Neural cell (in vitro differentiated cells): ENCODE data around the gene GAGE10. TPM values are rescaled to one million over a fixed set of nuclear protein-coding genes. Genes with fewer than 3 reads are reported as not detected.
"Not testable (repeated sequence)": the region's sequence is repeated elsewhere in the genome, so short reads cannot be mapped to it uniquely, and the experiment has no call there.

ENCODE experiments used
- H2AFZ ChIP-seq: fragments of 200-600, 300-800 bp; sonication (generic), shearing (Covaris generic); 2 replicates; pipeline ENCODE4 v1.6.0; 2014; ENCODE audit warnings: low read depth, mild to moderate bottlenecking, antibody characterized with exemption, low read length, moderate library complexity
- H3F3A ChIP-seq: fragments of 200-600 bp; shearing (Covaris generic); 2 replicates; pipeline ENCODE4 v1.6.1; 2016; ENCODE audit warnings: mild to moderate bottlenecking, moderate library complexity, mixed read lengths, antibody characterized with exemption, low read length; ENCODE audit not compliant: insufficient read depth, poor library complexity, severe bottlenecking
- H3K27ac ChIP-seq: fragments of 200-600, 300-800 bp; sonication (generic), shearing (Covaris generic); 2 replicates; pipeline ENCODE4 v1.5.1; 2014; ENCODE audit warnings: mild to moderate bottlenecking, low read length, moderate library complexity
- H3K27me3 ChIP-seq: fragments of 300-800, 200-600 bp; sonication (generic), shearing (Covaris generic); 2 replicates; pipeline ENCODE4 v1.6.0; 2014; ENCODE audit warnings: mild to moderate bottlenecking, low read depth, low read length, moderate library complexity; ENCODE audit not compliant: insufficient read depth
- H3K36me3 ChIP-seq: fragments of 300-800, 200-600 bp; sonication (generic), shearing (Covaris generic); 2 replicates; pipeline ENCODE4 v1.5.1; 2014; ENCODE audit warnings: mild to moderate bottlenecking, antibody characterized with exemption, low read length, moderate library complexity; ENCODE audit not compliant: insufficient read depth
- H3K4me2 ChIP-seq: fragments of 300-800, 200-600 bp; sonication (generic), shearing (Covaris generic); 2 replicates; pipeline ENCODE4 v1.6.0; 2014; ENCODE audit warnings: mild to moderate bottlenecking, low read length
- H3K4me3 ChIP-seq: fragments of 300-800, 200-600 bp; sonication (generic), shearing (Covaris generic); 2 replicates; pipeline ENCODE4 v1.5.1; 2014; ENCODE audit warnings: mild to moderate bottlenecking, low read length, moderate library complexity
- H3K79me2 ChIP-seq: fragments of 200-600 bp; shearing (Covaris generic); replicated peaks from 2 replicates; pipeline ENCODE4 v1.6.0; 2014; ENCODE audit warnings: mild to moderate bottlenecking, low read length, moderate library complexity; ENCODE audit not compliant: insufficient read depth
- H3K9ac ChIP-seq: fragments of 300-800, 200-600 bp; sonication (generic), shearing (Covaris generic); 2 replicates; pipeline ENCODE4 v1.6.1; 2016; ENCODE audit warnings: mild to moderate bottlenecking, low read length, mixed read lengths
- H3K9me2 ChIP-seq: fragments of 200-600 bp; shearing (Covaris generic); 2 replicates; pipeline ENCODE4 v1.6.1; 2016; ENCODE audit warnings: mild to moderate bottlenecking, low read length, mixed read lengths; ENCODE audit not compliant: insufficient read depth
- H3K9me3 ChIP-seq: fragments of 200-600, 300-800 bp; sonication (generic), shearing (Covaris generic); 2 replicates; pipeline ENCODE4 v1.6.1; 2016; ENCODE audit warnings: mild to moderate bottlenecking, mixed run types, low read length, moderate library complexity, mixed read lengths
- H4K20me1 ChIP-seq: fragments of 200-600 bp; shearing (Covaris generic); 2 replicates; pipeline ENCODE4 v1.6.1; 2016; ENCODE audit warnings: mild to moderate bottlenecking, mixed run types; ENCODE audit not compliant: insufficient read depth
- CTCF ChIP-seq: fragments of 450-650 bp; IDR thresholded peaks from 2 replicates; pipeline ENCODE4 v1.5.1; 2014; ENCODE audit warnings: antibody characterized with exemption, mild to moderate bottlenecking, moderate library complexity; ENCODE audit not compliant: poor library complexity, severe bottlenecking
- EP300 ChIP-seq: fragments of 450-650 bp; conservative IDR thresholded peaks from 2 replicates; pipeline ENCODE4 v1.6.1; 2014; ENCODE audit warnings: antibody characterized with exemption, mild to moderate bottlenecking, moderate library complexity; ENCODE audit not compliant: poor library complexity, severe bottlenecking
- EZH2 ChIP-seq: fragments of 200-600, 300-800 bp; shearing (Covaris generic), sonication (generic); IDR thresholded peaks from 2 replicates; pipeline ENCODE4 v1.6.1; 2014; ENCODE audit warnings: antibody characterized with exemption, low read length, borderline replicate concordance, mild to moderate bottlenecking; ENCODE audit not compliant: insufficient read depth, poor library complexity, severe bottlenecking
- MXI1 ChIP-seq: fragments of 450-650 bp; conservative IDR thresholded peaks from 2 replicates; pipeline ENCODE4 v1.6.1; 2014; ENCODE audit warnings: antibody characterized with exemption, mild to moderate bottlenecking; ENCODE audit not compliant: poor library complexity, severe bottlenecking
- POLR2AphosphoS5 ChIP-seq: IDR thresholded peaks from 2 replicates; pipeline ENCODE4 v1.6.1; 2012
- RAD21 ChIP-seq: fragments of 450-650 bp; conservative IDR thresholded peaks from 2 replicates; pipeline ENCODE4 v1.6.1; 2014; ENCODE audit warnings: antibody characterized with exemption, mild to moderate bottlenecking, moderate library complexity
- REST ChIP-seq: IDR thresholded peaks from 2 replicates; pipeline ENCODE4 v1.6.1; 2012; ENCODE audit warnings: borderline replicate concordance
- SMC3 ChIP-seq: fragments of 450-650 bp; conservative IDR thresholded peaks from 2 replicates; pipeline ENCODE4 v1.6.1; 2014; ENCODE audit warnings: antibody characterized with exemption, mild to moderate bottlenecking, moderate library complexity; ENCODE audit not compliant: poor library complexity
- TAF1 ChIP-seq: IDR thresholded peaks from 2 replicates; pipeline ENCODE4 v1.6.1; 2012; ENCODE audit warnings: low read depth
- polyA plus RNA-seq: library from polyadenylated mRNA; depleted of rRNA; stranded (reverse); fragments of >200 nt; gene quantifications from 2 replicates; pipeline ENCODE4 v1.2.3, GENCODE V29; 2014

The GAGE10 gene
- polyA plus RNA-seq, 1 donor from 2014 or later = not detected

GRCh38 chrX:49292400-49293362 lies 10.8 kb upstream of the GAGE10 start:
- Histone ChIP-seq H3K9me3 (no peaks in the 10 kb centered on the region), H3F3A (no peaks in the 10 kb centered on the region), H3K4me3 (no peak overlapping the region), H4K20me1 (no peaks in the 10 kb centered on the region), H3K36me3 (no peaks in the 10 kb centered on the region), H2AFZ (no peak overlapping the region), H3K27me3 (no peaks in the 10 kb centered on the region), H3K4me2 (no peak overlapping the region), H3K27ac (no peak overlapping the region), H3K9ac (no peak overlapping the region), H3K9me2 (no peaks in the 10 kb centered on the region), H3K79me2 (no peaks in the 10 kb centered on the region)
- TF ChIP-seq SMC3 = no peak
- no peak for TF ChIP-seq CTCF
- TF ChIP-seq EP300 = no peak
- TF ChIP-seq MXI1 = no peak
- no peak for TF ChIP-seq POLR2AphosphoS5
- TF ChIP-seq EZH2 = no peak
- TF ChIP-seq TAF1 = no peak
- TF ChIP-seq REST = no peak
- no peak for TF ChIP-seq RAD21

- H2AFZ ChIP-seq, H3K36me3 ChIP-seq, H3K4me2 ChIP-seq, H3K27me3 ChIP-seq, H3K27ac ChIP-seq, H3K4me3 ChIP-seq, H3K9ac ChIP-seq, H3F3A ChIP-seq, H4K20me1 ChIP-seq, H3K9me3 ChIP-seq, H3K79me2 ChIP-seq, H3K9me2 ChIP-seq: not testable (repeated sequence)
Measured at GRCh38 chrX:49299293-49299692, 4.2 kb upstream of the GAGE10 start.
